Left renal pelvis (tissue), 4 donors: ENCODE results near the gene PRRC2B. TPM values are rescaled to one million over a fixed set of nuclear protein-coding genes. Genes with fewer than 3 reads are reported as not detected.
"Not testable (repeated sequence)": the region's sequence is repeated elsewhere in the genome, so short reads cannot be mapped to it uniquely, and the experiment has no call there.

ENCODE experiments used
- DNase-seq, 4 donors: peaks; one replicate each; pipeline ENCODE4 v3.0.0-alpha.2; 2013; ENCODE audit warnings: low read depth in 4 of 4, low spot score in 3 of 4
- polyA plus RNA-seq, 4 donors: library from polyadenylated mRNA; unstranded; fragments of 120-200 nt; gene quantifications; one replicate each; pipeline ENCODE4 v1.2.1, GENCODE V29; 2013; ENCODE audit not compliant: insufficient read length in 4 of 4

The PRRC2B gene
- polyA plus RNA-seq, 4 donors, result 161 to 190 (median 181) TPM

- no peak for DNase-seq
Measured at GRCh38 chr9:131503626-131504465, 110.0 kb downstream of the PRRC2B start.

DNA sequence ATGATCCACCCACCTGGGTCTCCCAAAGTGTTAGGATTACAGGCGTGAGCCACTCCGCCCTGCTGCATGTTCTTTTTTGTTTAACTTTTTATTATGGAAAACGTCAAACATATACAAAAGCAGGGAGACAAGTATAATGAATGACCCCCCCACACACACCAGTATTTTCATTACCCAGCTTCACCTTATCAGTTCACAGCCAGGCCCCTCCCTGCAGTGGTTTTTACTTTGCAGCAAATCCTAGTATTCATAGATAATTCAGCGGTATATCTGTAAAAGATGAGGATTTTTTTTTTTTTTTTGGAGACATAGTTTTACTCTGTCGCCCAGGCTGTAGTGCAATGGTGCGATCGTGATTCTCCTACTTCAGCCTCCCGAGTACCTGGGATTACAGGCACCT lies 111.1 kb downstream of the PRRC2B start:
- DNase-seq, result no peak

- DNase-seq, result no peak
Measured at GRCh38 chr9:131511416-131511815, 117.5 kb downstream of the PRRC2B start.

DNA sequence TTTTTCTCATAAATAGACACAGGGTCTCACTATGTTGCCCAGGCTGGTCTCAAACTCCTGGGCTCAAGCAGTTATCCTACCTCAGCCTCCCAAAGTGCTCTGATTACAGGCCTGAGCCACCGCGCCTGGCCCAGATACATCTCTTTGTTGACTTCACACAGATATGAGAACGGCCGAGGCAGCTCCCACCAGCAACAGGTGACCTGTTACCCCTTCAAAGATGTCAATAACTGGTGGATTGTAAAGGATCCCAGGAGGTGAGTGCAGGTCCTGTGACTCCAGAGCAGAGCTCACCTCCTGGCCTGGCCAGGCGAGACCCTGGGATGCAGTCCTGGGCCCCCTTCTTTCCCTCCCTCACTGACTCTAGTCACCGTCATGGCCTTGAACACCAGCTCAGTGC lies 118.0 kb downstream of the PRRC2B start:
- no peak for DNase-seq

- no peak for DNase-seq
Measured at GRCh38 chr9:131513177-131513576, 119.3 kb downstream of the PRRC2B start.

DNA sequence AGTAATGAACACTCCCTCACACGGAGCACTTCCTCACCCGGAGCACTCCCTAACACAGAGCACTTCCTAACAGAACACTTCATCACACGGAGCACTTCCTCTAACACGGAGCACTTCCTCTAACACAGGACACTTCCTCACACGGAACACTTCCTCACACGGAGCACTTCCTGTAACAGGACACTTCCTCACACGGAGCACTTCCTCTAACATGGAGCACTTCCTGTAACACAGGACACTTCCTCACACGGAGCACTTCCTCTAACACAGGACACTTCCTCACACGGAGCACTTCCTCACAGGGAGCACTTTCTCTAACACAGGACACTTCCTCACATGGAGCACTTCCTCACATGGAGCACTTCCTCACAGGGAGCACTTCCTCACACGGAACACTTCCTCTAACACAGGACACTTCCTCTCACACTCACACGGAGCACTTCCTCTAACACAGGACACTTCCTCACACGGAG lies 121.7 kb downstream of the PRRC2B start:
- not testable (repeated sequence) for DNase-seq

DNA sequence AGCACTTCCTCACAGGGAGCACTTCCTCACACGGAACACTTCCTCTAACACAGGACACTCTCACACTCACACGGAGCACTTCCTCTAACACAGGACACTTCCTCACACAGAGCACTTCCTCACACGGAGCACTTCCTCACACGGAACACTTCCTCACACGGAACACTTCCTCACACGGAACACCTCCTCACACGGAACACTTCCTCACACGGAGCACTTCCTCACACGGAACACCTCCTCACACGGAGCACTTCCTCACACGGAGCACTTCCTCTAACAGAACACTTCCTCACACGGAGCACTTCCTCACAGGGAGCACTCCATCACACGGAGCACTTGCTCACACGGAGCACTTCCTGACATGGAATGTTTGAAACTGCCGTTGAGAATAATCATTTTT lies 122.2 kb downstream of the PRRC2B start:
- no peak for DNase-seq

GRCh38 chr9:131516930-131517329 lies 123.0 kb downstream of the PRRC2B start:
- DNase-seq, result no peak

GRCh38 chr9:131517761-131518190 lies 123.9 kb downstream of the PRRC2B start:
- no peak for DNase-seq

DNA sequence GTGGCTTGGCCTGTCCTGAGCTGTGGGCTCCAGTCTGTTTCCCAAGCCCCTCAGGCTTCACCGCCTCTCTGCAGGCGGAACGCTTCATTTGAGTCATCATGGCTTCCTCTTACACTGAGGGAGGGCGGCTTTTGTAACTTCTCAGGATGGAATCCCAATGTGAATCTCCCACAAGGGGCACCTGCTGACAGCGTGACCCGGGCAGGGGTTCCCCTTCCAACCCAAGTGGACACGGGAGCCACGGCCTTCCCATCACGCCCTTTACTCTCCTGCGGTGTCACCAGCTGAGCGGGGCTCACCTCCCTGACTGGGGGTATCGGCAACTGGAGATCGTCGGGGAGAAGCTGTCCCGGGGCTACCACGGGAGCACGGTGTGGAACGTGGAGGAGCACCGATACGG lies 124.7 kb downstream of the PRRC2B start:
- DNase-seq, result no peak

- no peak for DNase-seq
Measured at GRCh38 chr9:131520503-131520902, 126.6 kb downstream of the PRRC2B start.

GRCh38 chr9:131521203-131521602 lies 127.3 kb downstream of the PRRC2B start:
- no peak for DNase-seq

- DNase-seq, result no peak
Measured at GRCh38 chr9:131521822-131522221, 127.9 kb downstream of the PRRC2B start.

DNA sequence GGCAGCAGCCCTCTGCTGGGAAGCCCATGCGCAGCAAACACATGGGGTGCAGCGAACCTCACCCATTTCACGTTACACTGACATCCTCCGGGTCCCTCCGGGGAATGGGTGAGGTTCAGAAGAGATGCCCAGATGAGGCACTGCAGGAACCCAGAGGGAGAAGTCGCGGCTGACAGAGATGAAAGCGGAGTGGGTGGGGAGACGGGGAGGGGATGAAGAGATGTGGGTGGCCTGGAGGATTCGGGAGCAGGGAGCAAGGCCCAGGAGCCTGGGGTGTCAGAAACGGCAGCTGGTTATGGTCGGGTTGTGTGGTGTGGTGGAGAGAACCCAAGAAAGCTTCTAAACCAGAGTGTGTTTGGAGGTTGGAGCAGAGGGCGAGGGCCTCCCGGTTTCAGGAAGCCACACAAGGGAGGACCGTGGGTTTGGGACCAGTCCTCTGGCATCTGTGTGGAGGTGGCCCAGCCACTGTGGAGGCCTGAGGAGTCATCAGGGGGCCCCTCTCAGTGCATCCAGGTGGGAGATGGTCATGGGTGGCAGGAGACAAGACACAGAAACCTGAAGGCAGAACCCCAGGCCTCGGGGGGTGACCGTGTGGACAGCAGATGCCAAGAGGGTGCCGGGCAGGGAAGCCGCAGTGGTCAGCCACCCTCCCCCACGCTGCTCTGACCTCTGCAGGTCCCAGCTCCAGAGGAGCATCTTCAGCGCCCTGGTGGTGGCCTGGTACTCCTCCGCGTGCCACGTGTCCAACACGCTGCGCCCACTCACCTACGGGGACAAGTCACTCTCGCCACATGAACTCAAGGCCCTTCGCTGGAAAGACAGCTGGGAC lies 128.6 kb downstream of the PRRC2B start:
- no peak for DNase-seq

- no peak for DNase-seq
Measured at GRCh38 chr9:131523086-131523388, 129.2 kb downstream of the PRRC2B start.

GRCh38 chr9:131523451-131524435 lies 129.9 kb downstream of the PRRC2B start:
- no peak for DNase-seq

DNA sequence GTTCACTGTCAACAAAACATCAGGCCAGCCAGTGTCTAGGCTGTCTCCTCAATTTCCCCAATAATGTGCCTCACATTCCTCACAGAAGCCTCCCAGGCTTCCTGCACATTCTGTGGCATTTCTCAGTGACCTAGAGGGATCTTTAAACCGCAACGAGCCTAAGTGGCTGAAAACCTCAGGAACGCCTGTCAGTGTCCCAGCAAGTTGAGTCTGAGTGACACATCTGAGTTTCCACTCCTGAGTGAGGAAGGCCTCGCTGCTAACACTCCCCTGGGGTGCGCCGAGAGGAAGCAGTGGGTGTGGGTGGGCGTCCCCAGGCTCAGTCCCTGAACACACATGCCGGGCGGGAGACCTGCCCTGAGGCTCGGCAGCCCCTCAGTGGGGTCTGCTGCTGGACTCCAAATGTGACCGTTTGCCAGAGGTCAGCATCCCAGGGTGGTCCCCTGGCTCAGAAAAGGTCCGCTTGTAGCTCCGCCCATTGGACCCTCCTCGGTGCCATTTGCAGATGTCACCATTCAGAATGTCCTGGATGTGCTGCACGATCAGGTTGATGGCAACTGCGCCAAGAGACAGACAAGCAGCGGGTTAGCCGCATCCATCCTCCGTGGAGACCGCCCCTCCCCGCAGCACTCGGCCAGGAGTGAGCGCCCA lies 130.9 kb downstream of the PRRC2B start:
- DNase-seq, result no peak

GRCh38 chr9:131525643-131526565 lies 132.0 kb downstream of the PRRC2B start:
- no peak for DNase-seq

- DNase-seq, result no peak
Measured at GRCh38 chr9:131528186-131528585, 134.3 kb downstream of the PRRC2B start.
